Liver (tissue), 9 donors: ENCODE results near the gene TCERG1L. TPM values are rescaled to one million over a fixed set of nuclear protein-coding genes. Genes with fewer than 3 reads are reported as not detected.

Experiments
- DNase-seq: peaks from one replicate; pipeline ENCODE4 v3.0.0-alpha.2; 2017; ENCODE audit warnings: low spot score
- H3K27ac ChIP-seq, 2 donors: one replicate each; pipeline ENCODE4 v1.7.0; 2013; ENCODE audit warnings: inconsistent platforms in 2 of 2, low read length in 2 of 2, control low read depth in 1 of 2, low read depth in 1 of 2, mild to moderate bottlenecking in 1 of 2
- H3K27me3 ChIP-seq, 4 donors: one replicate each; pipeline versions ENCODE4 v1.6.1 to v1.7.0; 2013; ENCODE audit warnings: low read length in 3 of 4, inconsistent platforms in 1 of 4, mild to moderate bottlenecking in 1 of 4, moderate library complexity in 1 of 4; ENCODE audit not compliant: control insufficient read depth in 4 of 4, insufficient read depth in 4 of 4
- H3K36me3 ChIP-seq, 4 donors: one replicate each; pipeline versions ENCODE4 v1.6.1 to v1.7.0; 2013; ENCODE audit warnings: low read length in 3 of 4, mild to moderate bottlenecking in 3 of 4, low read depth in 1 of 4, moderate library complexity in 1 of 4; ENCODE audit not compliant: control insufficient read depth in 4 of 4, insufficient read depth in 3 of 4
- H3K4me1 ChIP-seq, 4 donors: one replicate each; pipeline versions ENCODE4 v1.6.1 to v1.7.0; 2013; ENCODE audit warnings: low read length in 3 of 4, mild to moderate bottlenecking in 3 of 4, moderate library complexity in 1 of 4; ENCODE audit not compliant: control insufficient read depth in 4 of 4, insufficient read depth in 4 of 4
- H3K4me3 ChIP-seq, 3 donors: one replicate each; pipeline versions ENCODE4 v1.6.1 to v1.7.0; 2013; ENCODE audit warnings: low read length in 3 of 3, control low read depth in 1 of 3, low read depth in 1 of 3, mild to moderate bottlenecking in 1 of 3
- H3K9ac ChIP-seq, 2 donors: one replicate each; pipeline ENCODE4 v1.7.0; 2013; ENCODE audit warnings: low read length in 2 of 2, mild to moderate bottlenecking in 2 of 2, moderate library complexity in 2 of 2, control low read depth in 1 of 2, low read depth in 1 of 2
- H3K9me3 ChIP-seq, 4 donors: one replicate each; pipeline versions ENCODE4 v1.6.1 to v1.7.0; 2013; ENCODE audit warnings: low read length in 3 of 4; ENCODE audit not compliant: control insufficient read depth in 4 of 4
- ATF3 ChIP-seq: IDR thresholded peaks from 2 replicates; pipeline ENCODE4 v1.6.1; 2016; ENCODE audit warnings: antibody characterized with exemption
- CTCF ChIP-seq: fragments of 150-350 bp; IDR thresholded peaks from 2 replicates; pipeline ENCODE4 v1.5.1; 2017; ENCODE audit warnings: improper control_type of control experiment, low read depth, low read length; ENCODE audit not compliant: missing input control
- EGR1 ChIP-seq, 2 donors: IDR thresholded peaks; 2 replicates each; pipeline ENCODE4 v1.6.1; 2016 to 2018; ENCODE audit warnings: antibody characterized with exemption in 2 of 2, low read depth in 2 of 2
- FOXA1 ChIP-seq: IDR thresholded peaks from 2 replicates; pipeline ENCODE4 v1.6.1; 2016; ENCODE audit warnings: antibody characterized with exemption
- FOXA2 ChIP-seq: IDR thresholded peaks from 2 replicates; pipeline ENCODE4 v1.6.1; 2016; ENCODE audit warnings: antibody characterized with exemption
- GABPA ChIP-seq, 2 donors: IDR thresholded peaks in 1 of 2; conservative IDR thresholded peaks in 1 of 2; 2 replicates each; pipeline ENCODE4 v1.6.1; 2016; ENCODE audit warnings: antibody characterized with exemption in 2 of 2, mild to moderate bottlenecking in 1 of 2, moderate library complexity in 1 of 2
- HNF4A ChIP-seq, 2 donors: conservative IDR thresholded peaks; 2 replicates each; pipeline ENCODE4 v1.6.1; 2016; ENCODE audit warnings: antibody characterized with exemption in 2 of 2, mild to moderate bottlenecking in 2 of 2
- HNF4G ChIP-seq: IDR thresholded peaks from 2 replicates; pipeline ENCODE4 v1.6.1; 2016; ENCODE audit warnings: antibody characterized with exemption
- JUND ChIP-seq, 2 donors: IDR thresholded peaks; 2 replicates each; pipeline ENCODE4 v1.6.1; 2016; ENCODE audit warnings: antibody characterized with exemption in 2 of 2
- MAX ChIP-seq: IDR thresholded peaks from 2 replicates; pipeline ENCODE4 v1.6.1; 2016; ENCODE audit warnings: antibody characterized with exemption
- NR2F2 ChIP-seq: IDR thresholded peaks from 2 replicates; pipeline ENCODE4 v1.6.1; 2016; ENCODE audit warnings: antibody characterized with exemption
- RAD21 ChIP-seq, 2 donors: IDR thresholded peaks; 2 replicates each; pipeline ENCODE4 v1.6.1; 2016; ENCODE audit warnings: antibody characterized with exemption in 2 of 2, mild to moderate bottlenecking in 2 of 2
- REST ChIP-seq: IDR thresholded peaks from 2 replicates; pipeline ENCODE4 v1.6.1; 2016; ENCODE audit warnings: antibody characterized with exemption, mild to moderate bottlenecking
- RXRA ChIP-seq, 2 donors: IDR thresholded peaks; 2 replicates each; pipeline ENCODE4 v1.6.1; 2017 to 2018; ENCODE audit warnings: antibody characterized with exemption in 2 of 2, mild to moderate bottlenecking in 1 of 2
- SP1 ChIP-seq: IDR thresholded peaks from 2 replicates; pipeline ENCODE4 v1.6.1; 2018; ENCODE audit warnings: antibody characterized with exemption, mild to moderate bottlenecking
- TAF1 ChIP-seq: conservative IDR thresholded peaks from 2 replicates; pipeline ENCODE4 v1.6.1; 2016; ENCODE audit warnings: antibody characterized with exemption, mild to moderate bottlenecking
- YY1 ChIP-seq: IDR thresholded peaks from 2 replicates; pipeline ENCODE4 v1.6.1; 2016; ENCODE audit warnings: antibody characterized with exemption, mild to moderate bottlenecking
- ZBTB33 ChIP-seq: IDR thresholded peaks from 2 replicates; pipeline ENCODE4 v1.6.1; 2016; ENCODE audit warnings: antibody characterized with exemption
- WGBS: extraction: QIAGEN DNeasy Blood & Tissue Kit; methylation state at CpG from one replicate; pipeline ENCODE4 v1.1.7; 2013; 5-methylcytosine and 5-hydroxymethylcytosine counted together
- polyA plus RNA-seq, 2 donors: library from polyadenylated mRNA; stranded (reverse) in 1 of 2; unstranded in 1 of 2; fragments of 200-250 nt in 1 of 2; fragments of >200 nt in 1 of 2; fragmentation: Nextera tagmentation in 1 of 2; extraction: Ambion mirVana in 1 of 2; gene quantifications; one replicate each; pipeline versions ENCODE4 v1.2.1 to v1.2.3, GENCODE V29; 2013 to 2015
- total RNA-seq, 2 donors: library from RNA; depleted of rRNA; stranded (reverse); fragments of >200 nt; gene quantifications; one replicate each; pipeline ENCODE4 v1.2.3, GENCODE V29; 2014
- donor health status: healthy.
- donor health status: healthy.
- donor health status: healthy.
- donor health status: healthy.
- donor health status: healthy.

Gene TCERG1L
- total and polyA plus RNA-seq, 4 donors: not detected

- H3K4me1 ChIP-seq: no peaks in the 10 kb centered on the region
Observed at GRCh38 chr10:131090761-131091661, 220.5 kb downstream of the TCERG1L start.

More at GRCh38 chr10:131090761-131091661, 220.5 kb downstream of the TCERG1L start:
- no peaks in the 10 kb centered on the region for H3K36me3 ChIP-seq
- H3K27ac ChIP-seq: no peak overlapping the region
- H3K4me3 ChIP-seq: no peak overlapping the region
- H3K27me3 ChIP-seq: no peaks in the 10 kb centered on the region
- H3K9ac ChIP-seq: no peak overlapping the region
- no peak for TF ChIP-seq MAX
- no peak for TF ChIP-seq FOXA1
- TF ChIP-seq TAF1: no peak
- TF ChIP-seq ATF3: no peak
- TF ChIP-seq HNF4A (conservative IDR thresholded peaks at IDR 0.05): no peak
- TF ChIP-seq REST: no peak
- TF ChIP-seq CTCF: no peak
- TF ChIP-seq GABPA (IDR thresholded peaks at IDR 0.05 in 1 of 2, conservative IDR thresholded peaks at IDR 0.05 in 1 of 2): no peak
- TF ChIP-seq NR2F2: no peak
- no peak for TF ChIP-seq FOXA2
- no peak for TF ChIP-seq RXRA (IDR thresholded peaks at IDR 0.05)
- no peak for TF ChIP-seq RAD21 (IDR thresholded peaks at IDR 0.05)
- TF ChIP-seq JUND (IDR thresholded peaks at IDR 0.05): no peak
- no peak for TF ChIP-seq SP1
- no peak for TF ChIP-seq YY1
- TF ChIP-seq EGR1 (IDR thresholded peaks at IDR 0.05; ENCODE audit: low read depth in 2 of 2): no peak
- no peak for TF ChIP-seq ZBTB33
- no peak for TF ChIP-seq HNF4G
- no peak for DNase-seq
- no peaks in the 10 kb centered on the region for H3K9me3 ChIP-seq
- WGBS: 77% methylated on average over 17 of the region's 17 CpGs
